GM18498 (cell line): ENCODE data around the gene WBP1L.
A peak's percentile ranks its signal among the peaks of the same experiment; 100 is the strongest.
"Not testable (repeated sequence)": the region's sequence is repeated elsewhere in the genome, so short reads cannot be mapped to it uniquely, and the experiment has no call there.

Source experiments
- ATAC-seq: cut with Tn5 transposase; IDR thresholded peaks from one replicate; pipeline ENCODE4 v1.9.1; 2021; ENCODE audit warnings: mild to moderate bottlenecking, moderate library complexity; ENCODE audit not compliant: unreplicated experiment

The WBP1L gene

GRCh38 chr10:102832987-102833386 lies 89.2 kb downstream of the WBP1L start:
- ATAC-seq = no peak

GRCh38 chr10:102834143-102834542 lies 90.4 kb downstream of the WBP1L start:
- ATAC-seq = no peak

GRCh38 chr10:102835007-102835482 lies 91.3 kb downstream of the WBP1L start:
- ATAC-seq = peak; percentile 62

- ATAC-seq = no peak
Observed at GRCh38 chr10:102837230-102837721, 93.5 kb downstream of the WBP1L start, which contains the start of gene CYP17A1. TSS of gene CYP17A1 (minus strand) at chr10:102837413. CDS start at chr10:102837361, 52 bp downstream.

- not testable (repeated sequence) for ATAC-seq
Observed at GRCh38 chr10:102838276-102838927, 94.7 kb downstream of the WBP1L start.

- no peak for ATAC-seq
Observed at GRCh38 chr10:102841827-102842345, 98.1 kb downstream of the WBP1L start.

GRCh38 chr10:102843139-102843538 lies 99.4 kb downstream of the WBP1L start:
- ATAC-seq = not testable (repeated sequence)

GRCh38 chr10:102844190-102844776 lies 100.5 kb downstream of the WBP1L start:
- ATAC-seq = not testable (repeated sequence)

GRCh38 chr10:102845352-102845902 lies 101.7 kb downstream of the WBP1L start:
- ATAC-seq = no peak

- ATAC-seq = no peak
Observed at GRCh38 chr10:102850025-102850518, 106.3 kb downstream of the WBP1L start.

- ATAC-seq = not testable (repeated sequence)
Observed at GRCh38 chr10:102853237-102853636, 109.5 kb downstream of the WBP1L start.

- ATAC-seq = not testable (repeated sequence)
Observed at GRCh38 chr10:102855731-102856436, 112.1 kb downstream of the WBP1L start.

- ATAC-seq = no peak
Observed at GRCh38 chr10:102856758-102857424, 113.1 kb downstream of the WBP1L start.

GRCh38 chr10:102859911-102860310 lies 116.2 kb downstream of the WBP1L start:
- no peak for ATAC-seq

GRCh38 chr10:102863660-102864059 lies 119.9 kb downstream of the WBP1L start:
- no peak for ATAC-seq

- ATAC-seq = no peak
Observed at GRCh38 chr10:102865620-102866019, 121.9 kb downstream of the WBP1L start.
